ENCODE measurements around the gene CACNA1B. TPM values are rescaled to one million over a fixed set of nuclear protein-coding genes. Genes with fewer than 3 reads are reported as not detected.

CACNA1B gene
- total and polyA plus RNA-seq, 10 donors: under 0.01 to 0.09 (median 0.04) TPM; not detected in 4

DNA sequence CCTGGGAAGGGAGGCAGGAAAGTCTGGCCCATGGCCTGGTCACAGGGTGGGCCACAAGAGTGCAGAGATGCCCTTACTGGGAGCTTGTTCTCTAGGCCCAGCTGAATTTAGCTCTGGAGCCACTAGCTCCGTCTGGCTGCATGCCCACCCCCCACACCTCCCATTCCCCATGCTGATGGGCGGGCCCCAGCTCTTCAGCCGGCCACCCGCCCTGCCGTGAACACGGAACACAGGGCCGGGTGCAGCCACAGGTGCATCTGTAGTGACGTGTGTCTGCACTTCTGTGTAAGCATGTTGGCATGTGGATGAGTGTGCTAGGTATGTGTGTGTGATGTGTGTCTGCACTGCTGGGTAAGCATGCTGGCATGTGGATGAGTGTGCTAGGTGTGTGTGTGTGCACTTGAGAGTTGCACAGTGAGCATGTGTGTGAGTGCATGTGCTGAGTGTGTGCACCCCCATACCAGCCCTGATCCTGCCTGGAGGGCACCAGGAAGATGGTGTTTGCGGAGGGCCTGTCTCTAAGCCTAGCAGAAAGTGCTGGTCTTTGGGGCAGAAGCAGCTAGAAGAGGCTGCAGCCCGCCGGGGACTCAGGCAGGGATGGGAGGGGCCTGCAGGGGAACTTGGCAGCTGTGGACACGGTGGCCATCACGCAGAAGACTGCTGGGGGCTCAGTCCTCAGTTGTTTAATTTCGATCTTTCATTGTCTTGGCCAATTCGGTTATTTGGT, 136.4 kb downstream of the CACNA1B start:
- WGBS, 5 donors: 71 to 88% (median 85%) methylated on average over 7 to 15 of the region's 15 CpGs
- intact Hi-C loops (cut with DNase I; ENCODE audit: low total_unique reads): no loop called here
- H3K9me3 ChIP-seq: no peaks in the 10 kb centered on the region
- peaks cover 0 to 9% (median 0%) of the 10 kb centered on the region in 7 donors for H3K27me3 ChIP-seq (replicated peaks in 1 of 7)
- TF ChIP-seq, protein P1, sequence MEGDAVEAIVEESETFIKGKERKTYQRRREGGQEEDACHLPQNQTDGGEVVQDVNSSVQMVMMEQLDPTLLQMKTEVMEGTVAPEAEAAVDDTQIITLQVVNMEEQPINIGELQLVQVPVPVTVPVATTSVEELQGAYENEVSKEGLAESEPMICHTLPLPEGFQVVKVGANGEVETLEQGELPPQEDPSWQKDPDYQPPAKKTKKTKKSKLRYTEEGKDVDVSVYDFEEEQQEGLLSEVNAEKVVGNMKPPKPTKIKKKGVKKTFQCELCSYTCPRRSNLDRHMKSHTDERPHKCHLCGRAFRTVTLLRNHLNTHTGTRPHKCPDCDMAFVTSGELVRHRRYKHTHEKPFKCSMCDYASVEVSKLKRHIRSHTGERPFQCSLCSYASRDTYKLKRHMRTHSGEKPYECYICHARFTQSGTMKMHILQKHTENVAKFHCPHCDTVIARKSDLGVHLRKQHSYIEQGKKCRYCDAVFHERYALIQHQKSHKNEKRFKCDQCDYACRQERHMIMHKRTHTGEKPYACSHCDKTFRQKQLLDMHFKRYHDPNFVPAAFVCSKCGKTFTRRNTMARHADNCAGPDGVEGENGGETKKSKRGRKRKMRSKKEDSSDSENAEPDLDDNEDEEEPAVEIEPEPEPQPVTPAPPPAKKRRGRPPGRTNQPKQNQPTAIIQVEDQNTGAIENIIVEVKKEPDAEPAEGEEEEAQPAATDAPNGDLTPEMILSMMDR (IDR thresholded peaks at IDR 0.05 in 8 of 11, conservative IDR thresholded peaks at IDR 0.05 in 3 of 11): no peak
- TF ChIP-seq POLR2A (IDR thresholded peaks at IDR 0.05) (no peak), POLR2AphosphoS5 (IDR thresholded peaks at IDR 0.05) (no peak)
- H3K4me1 ChIP-seq: no peaks in the 10 kb centered on the region
- no peaks in the 10 kb centered on the region for H3K36me3 ChIP-seq
- H3K27ac ChIP-seq: no peak overlapping the region
- peak; percentile 56 for DNase-seq
- H3K4me3 ChIP-seq: no peak overlapping the region

DNA sequence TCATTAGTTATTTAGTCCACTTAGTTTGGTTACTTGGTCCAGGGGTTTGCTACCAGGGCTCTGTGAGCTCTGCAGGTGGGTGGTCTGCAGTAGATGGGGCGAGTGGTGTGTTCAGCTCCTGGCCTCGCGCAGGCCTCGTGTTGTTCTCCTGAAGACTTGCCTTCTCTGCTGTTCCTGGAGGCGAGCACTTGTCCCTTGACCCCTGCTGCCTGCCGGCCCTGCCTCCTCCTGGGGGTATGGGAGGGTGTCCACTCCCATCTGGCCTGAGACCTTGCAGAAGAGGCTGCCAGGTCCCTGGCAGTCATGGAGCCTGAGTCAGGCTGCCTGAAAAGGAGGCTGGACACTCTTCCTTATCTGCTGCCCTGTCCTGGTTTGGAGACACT, 137.0 kb downstream of the CACNA1B start:
- WGBS, 5 donors: 76 to 86% (median 83%) methylated on average over 6 of the region's 6 CpGs

DNA sequence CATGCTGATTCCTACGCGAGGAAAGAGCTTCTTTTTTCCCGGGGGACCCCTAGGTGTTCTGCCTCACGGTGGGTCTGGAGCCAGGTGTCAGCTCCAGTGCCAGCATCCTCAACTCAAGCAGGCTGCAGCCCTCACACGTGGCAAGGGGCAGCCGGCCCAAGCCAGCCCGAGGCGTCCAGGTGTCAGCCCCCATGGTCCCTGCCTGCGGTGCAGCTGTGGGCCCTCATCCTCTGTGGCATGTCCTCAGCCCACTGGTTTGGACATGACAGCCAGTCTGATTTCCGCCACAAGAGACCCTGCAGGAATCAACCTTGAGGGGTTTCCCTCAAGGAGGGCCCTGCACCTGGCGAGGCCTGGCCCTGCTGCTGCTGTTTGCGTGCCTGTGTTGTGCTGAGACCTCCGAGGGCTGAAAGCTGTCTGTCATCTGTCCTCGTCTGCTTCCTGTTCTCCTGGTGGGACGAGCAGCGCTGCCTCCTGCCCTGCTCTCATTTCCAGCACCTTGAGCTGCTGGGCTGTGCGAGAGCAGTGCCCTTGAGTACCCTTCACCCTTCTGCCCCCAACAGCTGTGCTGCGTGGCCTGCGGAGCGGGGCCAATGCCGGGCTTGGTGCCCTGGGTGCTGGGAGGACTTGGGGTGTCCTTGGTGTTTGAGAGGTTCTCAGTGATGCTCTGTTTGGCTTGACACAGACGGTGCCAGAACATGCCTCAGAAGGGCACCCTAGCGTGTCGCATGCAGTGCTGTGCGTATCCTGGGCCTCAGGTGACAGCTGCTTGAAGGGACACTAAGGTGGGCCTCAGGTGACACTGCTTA, 137.6 kb downstream of the CACNA1B start:
- no peaks in the 10 kb centered on the region for H3K36me3 ChIP-seq
- H3K4me1 ChIP-seq: no peaks in the 10 kb centered on the region
- peaks cover 0 to 6% (median 0%) of the 10 kb centered on the region in 7 donors for H3K27me3 ChIP-seq (replicated peaks in 1 of 7)
- no peak for TF ChIP-seq POLR2A (IDR thresholded peaks at IDR 0.05)
- TF ChIP-seq POLR2AphosphoS5 (IDR thresholded peaks at IDR 0.05): no peak
- TF ChIP-seq, protein P1 (IDR thresholded peaks at IDR 0.05 in 8 of 11, conservative IDR thresholded peaks at IDR 0.05 in 3 of 11): no peak
- intact Hi-C loops (cut with DNase I; ENCODE audit: low total_unique reads): no loop called here
- WGBS, 5 donors: 58 to 82% (median 77%) methylated on average over 10 to 25 of the region's 25 CpGs
- peak; percentile 63 for DNase-seq
- H3K27ac ChIP-seq: no peak overlapping the region
- no peak overlapping the region for H3K4me3 ChIP-seq
- no peaks in the 10 kb centered on the region for H3K9me3 ChIP-seq

More for the DNA sequence above, 137.0 kb downstream of the CACNA1B start:
- DNase-seq: peak; percentile 48
- TF ChIP-seq, protein P1 (IDR thresholded peaks at IDR 0.05 in 8 of 11, conservative IDR thresholded peaks at IDR 0.05 in 3 of 11): no peak
- TF ChIP-seq POLR2AphosphoS5 (IDR thresholded peaks at IDR 0.05) (no peak), POLR2A (IDR thresholded peaks at IDR 0.05) (no peak)
- Histone ChIP-seq H3K36me3 (no peaks in the 10 kb centered on the region), H3K27ac (no peak overlapping the region), H3K4me1 (no peaks in the 10 kb centered on the region), H3K4me3 (no peak overlapping the region), H3K27me3 (replicated peaks in 1 of 7) (peaks cover 0 to 9% (median 0%) of the 10 kb centered on the region in 7 donors), H3K9me3 (no peaks in the 10 kb centered on the region)
- intact Hi-C loops (cut with DNase I; ENCODE audit: low total_unique reads): no loop called here

Data from spleen (tissue), 11 donors.